ENCODE data around the gene ZSWIM9.

The ZSWIM9 gene

GRCh38 chr19:48244281-48244680 lies 73.8 kb downstream of the ZSWIM9 start:
- Histone ChIP-seq H2AFZ (ENCODE audit: low read depth, low read length) (no peak overlapping the region), H2BK120ac (ENCODE audit: low read depth, low read length) (no peak overlapping the region), H3K23ac (ENCODE audit: low read length in 2 of 2) (no peak overlapping the region), H3K36me3 (ENCODE audit: control insufficient read depth in 1 of 2, insufficient read depth in 2 of 2, low read depth in 1 of 2, low read length in 2 of 2) (peaks cover 15 to 39% of the 10 kb centered on the region in 2 experiments), H3K4me3 (ENCODE audit: insufficient read depth in 1 of 2, low read depth in 1 of 2, low read length in 2 of 2) (no peak overlapping the region), H3K9ac (ENCODE audit: low read length) (no peak overlapping the region), H3K4ac (ENCODE audit: low read depth in 1 of 2, low read length in 2 of 2) (no peak overlapping the region), H4K91ac (ENCODE audit: low read length) (no peak overlapping the region), H4K8ac (ENCODE audit: low read length) (no peak overlapping the region), H3K4me2 (ENCODE audit: low read length, poor library complexity, severe bottlenecking) (no peak overlapping the region), H3K79me1 (replicated peaks; ENCODE audit: low read length, poor library complexity, severe bottlenecking) (peaks cover 5% of the 10 kb centered on the region), H3K4me1 (ENCODE audit: control insufficient read depth, insufficient read depth, low read depth, low read length) (no peaks in the 10 kb centered on the region), H2BK15ac (ENCODE audit: low read depth, poor library complexity, severe bottlenecking) (no peak overlapping the region), H2AK5ac (ENCODE audit: low read length, severe bottlenecking) (no peak overlapping the region), H3K9me3 (ENCODE audit: control insufficient read depth, low read length) (no peaks in the 10 kb centered on the region), H3K18ac (ENCODE audit: low read depth in 1 of 2, low read length in 2 of 2) (no peak overlapping the region), H2BK5ac (ENCODE audit: low read depth, low read length, poor library complexity, severe bottlenecking) (no peak overlapping the region), H3K27me3 (ENCODE audit: control insufficient read depth in 1 of 2, insufficient read depth in 1 of 2, low read length in 2 of 2) (no peaks in the 10 kb centered on the region), H2BK12ac (ENCODE audit: low read length in 2 of 2) (no peak overlapping the region), H3K27ac (ENCODE audit: low read length, poor library complexity, severe bottlenecking) (no peak overlapping the region), H3K14ac (ENCODE audit: low read length in 2 of 2) (no peak overlapping the region)
- DNase-seq = no peak
- 14% methylated on average over 3 of the region's 5 CpGs for WGBS

GRCh38 chr19:48246101-48246500 lies 75.6 kb downstream of the ZSWIM9 start:
- no peak overlapping the region for H3K23ac ChIP-seq (ENCODE audit: low read length in 2 of 2)

GRCh38 chr19:48247212-48247611 lies 76.7 kb downstream of the ZSWIM9 start:
- H3K4me1 ChIP-seq (ENCODE audit: control insufficient read depth, insufficient read depth, low read depth, low read length) = no peaks in the 10 kb centered on the region
- no peak overlapping the region for H3K9ac ChIP-seq (ENCODE audit: low read length)
- no peak overlapping the region for H2BK5ac ChIP-seq (ENCODE audit: low read depth, low read length, poor library complexity, severe bottlenecking)
- 94% methylated on average over 2 of the region's 3 CpGs for WGBS
- H2AFZ ChIP-seq (ENCODE audit: low read depth, low read length) = no peak overlapping the region
- H2AK5ac ChIP-seq (ENCODE audit: low read length, severe bottlenecking) = no peak overlapping the region
- H3K27me3 ChIP-seq (ENCODE audit: control insufficient read depth in 1 of 2, insufficient read depth in 1 of 2, low read length in 2 of 2) = no peaks in the 10 kb centered on the region
- H2BK12ac ChIP-seq (ENCODE audit: low read length in 2 of 2) = no peak overlapping the region
- no peak overlapping the region for H3K14ac ChIP-seq (ENCODE audit: low read length in 2 of 2)
- H3K36me3 ChIP-seq (ENCODE audit: control insufficient read depth in 1 of 2, insufficient read depth in 2 of 2, low read depth in 1 of 2, low read length in 2 of 2) = peaks cover 10 to 26% of the 10 kb centered on the region in 2 experiments
- H3K27ac ChIP-seq (ENCODE audit: low read length, poor library complexity, severe bottlenecking) = no peak overlapping the region
- H3K4me2 ChIP-seq (ENCODE audit: low read length, poor library complexity, severe bottlenecking) = no peak overlapping the region
- peaks cover 9% of the 10 kb centered on the region for H3K79me1 ChIP-seq (replicated peaks; ENCODE audit: low read length, poor library complexity, severe bottlenecking)
- H4K91ac ChIP-seq (ENCODE audit: low read length) = no peak overlapping the region
- no peak overlapping the region for H3K18ac ChIP-seq (ENCODE audit: low read depth in 1 of 2, low read length in 2 of 2)
- no peak overlapping the region for H3K23ac ChIP-seq (ENCODE audit: low read length in 2 of 2)
- no peak overlapping the region for H2BK120ac ChIP-seq (ENCODE audit: low read depth, low read length)
- no peak overlapping the region for H3K4me3 ChIP-seq (ENCODE audit: insufficient read depth in 1 of 2, low read depth in 1 of 2, low read length in 2 of 2)
- H3K4ac ChIP-seq (ENCODE audit: low read depth in 1 of 2, low read length in 2 of 2) = no peak overlapping the region
- no peaks in the 10 kb centered on the region for H3K9me3 ChIP-seq (ENCODE audit: control insufficient read depth, low read length)
- DNase-seq = no peak
- H2BK15ac ChIP-seq (ENCODE audit: low read depth, poor library complexity, severe bottlenecking) = no peak overlapping the region
- no peak overlapping the region for H4K8ac ChIP-seq (ENCODE audit: low read length)

More at GRCh38 chr19:48246101-48246500, 75.6 kb downstream of the ZSWIM9 start:
- H2AFZ ChIP-seq (ENCODE audit: low read depth, low read length) = no peak overlapping the region
- no peak overlapping the region for H3K18ac ChIP-seq (ENCODE audit: low read depth in 1 of 2, low read length in 2 of 2)
- H3K27ac ChIP-seq (ENCODE audit: low read length, poor library complexity, severe bottlenecking) = no peak overlapping the region
- no peak overlapping the region for H3K9ac ChIP-seq (ENCODE audit: low read length)
- H3K4me2 ChIP-seq (ENCODE audit: low read length, poor library complexity, severe bottlenecking) = no peak overlapping the region
- no peak overlapping the region for H2BK5ac ChIP-seq (ENCODE audit: low read depth, low read length, poor library complexity, severe bottlenecking)
- H2BK15ac ChIP-seq (ENCODE audit: low read depth, poor library complexity, severe bottlenecking) = no peak overlapping the region
- no peaks in the 10 kb centered on the region for H3K27me3 ChIP-seq (ENCODE audit: control insufficient read depth in 1 of 2, insufficient read depth in 1 of 2, low read length in 2 of 2)
- no peak overlapping the region for H4K8ac ChIP-seq (ENCODE audit: low read length)
- WGBS = 85% methylated on average over 5 of the region's 5 CpGs
- no peak overlapping the region for H4K91ac ChIP-seq (ENCODE audit: low read length)
- peaks cover 5% of the 10 kb centered on the region for H3K79me1 ChIP-seq (replicated peaks; ENCODE audit: low read length, poor library complexity, severe bottlenecking)
- H3K14ac ChIP-seq (ENCODE audit: low read length in 2 of 2) = no peak overlapping the region
- H3K4ac ChIP-seq (ENCODE audit: low read depth in 1 of 2, low read length in 2 of 2) = no peak overlapping the region
- no peaks in the 10 kb centered on the region for H3K9me3 ChIP-seq (ENCODE audit: control insufficient read depth, low read length)
- no peaks in the 10 kb centered on the region for H3K4me1 ChIP-seq (ENCODE audit: control insufficient read depth, insufficient read depth, low read depth, low read length)
- no peak overlapping the region for H2AK5ac ChIP-seq (ENCODE audit: low read length, severe bottlenecking)
- no peak overlapping the region for H2BK12ac ChIP-seq (ENCODE audit: low read length in 2 of 2)
- no peak for DNase-seq
- H3K4me3 ChIP-seq (ENCODE audit: insufficient read depth in 1 of 2, low read depth in 1 of 2, low read length in 2 of 2) = no peak overlapping the region
- H3K36me3 ChIP-seq (ENCODE audit: control insufficient read depth in 1 of 2, insufficient read depth in 2 of 2, low read depth in 1 of 2, low read length in 2 of 2) = peaks cover 15 to 28% of the 10 kb centered on the region in 2 experiments
- H2BK120ac ChIP-seq (ENCODE audit: low read depth, low read length) = no peak overlapping the region
